Right renal pelvis (tissue), 4 donors: Measurements from ENCODE around the gene SFXN1. TPM values are rescaled to one million over a fixed set of nuclear protein-coding genes. Genes with fewer than 3 reads are reported as not detected.
"Not testable (repeated sequence)": the region's sequence is repeated elsewhere in the genome, so short reads cannot be mapped to it uniquely, and the experiment has no call there.

Source experiments
- DNase-seq, 4 donors: peaks; one replicate each; pipeline ENCODE4 v3.0.0-alpha.2; 2013; ENCODE audit warnings: low read depth in 4 of 4, low spot score in 3 of 4, missing footprints in 1 of 4
- polyA plus RNA-seq, 4 donors: library from polyadenylated mRNA; unstranded; fragments of 120-200 nt; gene quantifications; one replicate each; pipeline ENCODE4 v1.2.1, GENCODE V29; 2013; ENCODE audit not compliant: insufficient read length in 4 of 4

SFXN1 gene
- 10 to 100 TPM; 41.9 to 46.5 (median 45.2) TPM for polyA plus RNA-seq

GRCh38 chr5:175478384-175479124, at the start of gene SFXN1:
Gene SFXN1, plus strand, starts transcription at chr5:175478560. Its CDS starts 13,544 bp downstream, at chr5:175492104.
- peak; percentile 65 to 76 (median 71) for DNase-seq

GRCh38 chr5:175434800-175435199, 43.6 kb upstream of the SFXN1 start:
- DNase-seq, result no peak

GRCh38 chr5:175436359-175436758, 42.0 kb upstream of the SFXN1 start:
- no peak for DNase-seq

- no peak for DNase-seq
Measured at GRCh38 chr5:175438234-175438857, 40.0 kb upstream of the SFXN1 start.

- no peak for DNase-seq
Measured at GRCh38 chr5:175443514-175444059, 34.8 kb upstream of the SFXN1 start.

GRCh38 chr5:175444060-175444904, 34.1 kb upstream of the SFXN1 start, which contains the start of gene DRD1:
Gene DRD1, minus strand, starts transcription at chr5:175444182. Its CDS starts 1,083 bp downstream, at chr5:175443099.
- DNase-seq, result peak in 2 of 4 donors; percentile 16 to 33

- DNase-seq, result no peak
Measured at GRCh38 chr5:175444905-175445456, 33.4 kb upstream of the SFXN1 start.

GRCh38 chr5:175446378-175446777, 32.0 kb upstream of the SFXN1 start:
- DNase-seq, result not testable (repeated sequence)

- no peak for DNase-seq
Measured at GRCh38 chr5:175447571-175447970, 30.8 kb upstream of the SFXN1 start.

GRCh38 chr5:175448276-175448675, 30.1 kb upstream of the SFXN1 start:
- no peak for DNase-seq

- no peak for DNase-seq
Measured at GRCh38 chr5:175452166-175452565, 26.2 kb upstream of the SFXN1 start.

- not testable (repeated sequence) for DNase-seq
Measured at GRCh38 chr5:175454338-175454737, 24.0 kb upstream of the SFXN1 start.

- no peak for DNase-seq
Measured at GRCh38 chr5:175456105-175456742, 22.1 kb upstream of the SFXN1 start.

- no peak for DNase-seq
Measured at GRCh38 chr5:175457466-175457865, 20.9 kb upstream of the SFXN1 start.

GRCh38 chr5:175460126-175460525, 18.2 kb upstream of the SFXN1 start:
- no peak for DNase-seq

GRCh38 chr5:175460552-175460951, 17.8 kb upstream of the SFXN1 start:
- DNase-seq, result no peak

GRCh38 chr5:175461370-175461769, 17.0 kb upstream of the SFXN1 start:
- no peak for DNase-seq

GRCh38 chr5:175463641-175464040, 14.7 kb upstream of the SFXN1 start:
- no peak for DNase-seq

GRCh38 chr5:175464074-175464941, 14.1 kb upstream of the SFXN1 start:
- no peak for DNase-seq
